ENCODE measurements around the gene GPRASP3.

Gene GPRASP3

GRCh38 chrX:102745857-102746584 is 25.5 kb downstream of the GPRASP3 start:
- no peak for DNase-seq (ENCODE audit: low read depth in 1 of 2, low spot score in 1 of 2)

GRCh38 chrX:102765217-102765616 is 44.7 kb downstream of the GPRASP3 start:
- DNase-seq (ENCODE audit: low read depth in 1 of 2, low spot score in 1 of 2): no peak

- no peak for DNase-seq (ENCODE audit: low read depth in 1 of 2, low spot score in 1 of 2)
These were observed 45.3 kb downstream of the GPRASP3 start for GRCh38 chrX:102765809-102766208.

GRCh38 chrX:102767287-102767686 is 46.7 kb downstream of the GPRASP3 start:
- no peak for DNase-seq (ENCODE audit: low read depth in 1 of 2, low spot score in 1 of 2)

GRCh38 chrX:102768987-102769761 is 48.6 kb downstream of the GPRASP3 start:
- DNase-seq (ENCODE audit: low read depth in 1 of 2, low spot score in 1 of 2): peak; percentile 61 to 83
